GM19043 (cell line): ENCODE results near the gene WNK2.
"Not testable (repeated sequence)": the region's sequence is repeated elsewhere in the genome, so short reads cannot be mapped to it uniquely, and the experiment has no call there.

ENCODE experiments used
- ATAC-seq: cut with Tn5 transposase; IDR thresholded peaks from one replicate; pipeline ENCODE4 v1.9.1; 2021; ENCODE audit warnings: low read depth; ENCODE audit not compliant: unreplicated experiment

Gene WNK2

GRCh38 chr9:93183663-93184431, at the start of gene WNK2:
WNK2 (plus strand) TSS chr9:93184139; CDS start chr9:93184930, 791 bp downstream.
- ATAC-seq = no peak

- ATAC-seq = no peak
These were observed 49.0 kb upstream of the WNK2 start for GRCh38 chr9:93134740-93135444.

- ATAC-seq = no peak
These were observed 47.9 kb upstream of the WNK2 start for GRCh38 chr9:93136011-93136440.

- ATAC-seq = no peak
These were observed 46.6 kb upstream of the WNK2 start for GRCh38 chr9:93137362-93137761.

GRCh38 chr9:93138171-93138764, 45.7 kb upstream of the WNK2 start:
- ATAC-seq = no peak

GRCh38 chr9:93139365-93140182, 44.4 kb upstream of the WNK2 start:
- no peak for ATAC-seq

GRCh38 chr9:93141771-93142483, 42.0 kb upstream of the WNK2 start:
- ATAC-seq = no peak

GRCh38 chr9:93143830-93144530, 40.0 kb upstream of the WNK2 start:
- no peak for ATAC-seq

GRCh38 chr9:93146696-93147095, 37.2 kb upstream of the WNK2 start:
- ATAC-seq = not testable (repeated sequence)

- no peak for ATAC-seq
These were observed 36.3 kb upstream of the WNK2 start for GRCh38 chr9:93147632-93148031.

GRCh38 chr9:93148721-93149120, 35.2 kb upstream of the WNK2 start:
- no peak for ATAC-seq

- ATAC-seq = no peak
These were observed 34.6 kb upstream of the WNK2 start for GRCh38 chr9:93149361-93149760.

- no peak for ATAC-seq
These were observed 32.7 kb upstream of the WNK2 start for GRCh38 chr9:93151097-93151784.

GRCh38 chr9:93154293-93154903, 29.5 kb upstream of the WNK2 start:
- ATAC-seq = no peak

- no peak for ATAC-seq
These were observed 28.0 kb upstream of the WNK2 start for GRCh38 chr9:93155716-93156474.

GRCh38 chr9:93156475-93157008, 27.4 kb upstream of the WNK2 start:
- no peak for ATAC-seq
